Gastroesophageal sphincter (tissue), 3 donors: ENCODE results near the gene NANOS1.

ENCODE experiments used
- CTCF ChIP-seq, 4 experiments: fragments of 200-600 bp in 2 of 4; fragments of 450-650 bp in 2 of 4; sonication (generic) in 1 of 4; IDR thresholded peaks; one replicate each; pipeline ENCODE4 v1.5.1; 2017 to 2019; ENCODE audit warnings: antibody characterized with exemption in 4 of 4, mild to moderate bottlenecking in 2 of 4, moderate library complexity in 2 of 4
- POLR2A ChIP-seq, 2 donors: fragments of 450-650 bp; IDR thresholded peaks; one replicate each; pipeline ENCODE4 v1.6.1; 2017; ENCODE audit warnings: antibody characterized with exemption in 2 of 2, mild to moderate bottlenecking in 2 of 2, moderate library complexity in 1 of 2
- POLR2AphosphoS5 ChIP-seq: sonication (generic); formaldehyde crosslinking; IDR thresholded peaks from one replicate; pipeline ENCODE4 v1.6.1; 2017; ENCODE audit warnings: antibody characterized with exemption

GRCh38 chr10:118981946-118982345 lies 47.6 kb upstream of the NANOS1 start:
- TF ChIP-seq CTCF (IDR thresholded peaks at IDR 0.05): no peak
- TF ChIP-seq POLR2AphosphoS5: no peak
- no peak for TF ChIP-seq POLR2A (IDR thresholded peaks at IDR 0.05)
